IMR-90 (cell line): ENCODE measurements around the gene ARHGAP15. TPM values are rescaled to one million over a fixed set of nuclear protein-coding genes. Genes with fewer than 3 reads are reported as not detected.
A peak's percentile ranks its signal among the peaks of the same experiment; 100 is the strongest.

Experiments
- ATAC-seq: fragments of 200-7000 bp; cut with Tn5 transposase; 2 replicates; pipeline ENCODE4 v1.9.1; 2020; ENCODE audit warnings: low read depth, mild to moderate bottlenecking, moderate library complexity
- BruUV-seq: library from RNA; stranded (reverse); fragments of 400-500 nt; replicated peaks from 2 replicates; lab custom pipeline; 2021; lab: Mats Ljungman, UMichigan
- CTCF ChIA-PET: fragments of 300-600 bp; formaldehyde crosslinking; extraction: SDS; loops from one replicate; lab custom pipeline; 2021; ENCODE audit warnings: antibody characterized with exemption; lab: Yijun Ruan, JAX
- POLR2A ChIA-PET: fragments of 300-600 bp; sonication (Branson Sonifier 250); formaldehyde crosslinking; loops from one replicate; lab custom pipeline; 2022; ENCODE audit warnings: antibody characterized with exemption; ENCODE audit not compliant: unreplicated experiment; lab: Charles Lee
- DNase-seq: peaks from one replicate; pipeline ENCODE4 v3.0.0; 2013
- H2AFZ ChIP-seq: replicated peaks from 2 replicates; pipeline ENCODE3; 2013; ENCODE audit warnings: low read length, mild to moderate bottlenecking; ENCODE audit not compliant: poor library complexity
- H2AK5ac ChIP-seq: 2 replicates; pipeline ENCODE4 v1.6.1; 2013; ENCODE audit warnings: low read depth, low read length, inconsistent platforms
- H2AK9ac ChIP-seq: replicated peaks from 2 replicates; pipeline ENCODE3; 2013; ENCODE audit warnings: mild to moderate bottlenecking, low read depth, low read length, moderate library complexity; ENCODE audit not compliant: poor library complexity
- H2BK120ac ChIP-seq: 2 replicates; pipeline ENCODE4 v1.6.1; 2013; ENCODE audit warnings: low read depth, low read length, inconsistent platforms
- H2BK15ac ChIP-seq: 3 replicates; pipeline ENCODE4 v1.6.1; 2013; ENCODE audit warnings: low read depth, low read length, inconsistent platforms
- H2BK20ac ChIP-seq: 2 replicates; pipeline ENCODE4 v1.6.1; 2013; ENCODE audit warnings: low read depth, mild to moderate bottlenecking, inconsistent platforms, low read length, moderate library complexity
- H2BK5ac ChIP-seq: 2 replicates; pipeline ENCODE4 v1.6.1; 2013; ENCODE audit warnings: mild to moderate bottlenecking, low read depth, low read length, inconsistent platforms; ENCODE audit not compliant: poor library complexity, severe bottlenecking
- H3K14ac ChIP-seq: replicated peaks from 2 replicates; pipeline ENCODE4 v1.6.1; 2013; ENCODE audit warnings: low read depth, low read length, inconsistent platforms
- H3K18ac ChIP-seq: 2 replicates; pipeline ENCODE4 v1.6.1; 2013; ENCODE audit warnings: low read depth, low read length, control low read depth
- H3K23ac ChIP-seq: 2 replicates; pipeline ENCODE4 v1.6.1; 2013; ENCODE audit warnings: low read depth, low read length, inconsistent platforms
- H3K27ac ChIP-seq: 2 replicates; pipeline ENCODE4 v1.5.1; 2013; ENCODE audit warnings: mild to moderate bottlenecking, control low read depth, low read length; ENCODE audit not compliant: insufficient read depth
- H3K27me3 ChIP-seq: 2 replicates; pipeline ENCODE4 v1.6.1; 2013; ENCODE audit warnings: low read length; ENCODE audit not compliant: control insufficient read depth, insufficient read depth
- H3K36me3 ChIP-seq: 2 replicates; pipeline ENCODE4 v1.6.1; 2013; ENCODE audit warnings: low read length, mixed read lengths; ENCODE audit not compliant: control insufficient read depth, insufficient read depth
- H3K4ac ChIP-seq: 2 replicates; pipeline ENCODE4 v1.6.1; 2013; ENCODE audit warnings: low read depth, low read length, inconsistent platforms
- H3K4me1 ChIP-seq: 2 replicates; pipeline ENCODE4 v1.6.1; 2013; ENCODE audit warnings: low read length, mixed read lengths; ENCODE audit not compliant: control insufficient read depth, insufficient read depth
- H3K4me2 ChIP-seq: 2 replicates; pipeline ENCODE4 v1.6.1; 2013; ENCODE audit warnings: low read depth, mild to moderate bottlenecking, control low read depth, low read length, moderate library complexity
- H3K4me3 ChIP-seq: 2 replicates; pipeline ENCODE4 v1.5.1; 2013; ENCODE audit warnings: low read depth, mild to moderate bottlenecking, control low read depth, low read length, moderate library complexity; ENCODE audit not compliant: insufficient read depth
- H3K56ac ChIP-seq: 2 replicates; pipeline ENCODE4 v1.6.1; 2013; ENCODE audit warnings: low read length, inconsistent platforms; ENCODE audit not compliant: insufficient read depth; ENCODE audit errors: extremely low read depth
- H3K79me1 ChIP-seq, 2 experiments: 2 replicates each; pipeline ENCODE4 v1.6.1; 2013; ENCODE audit warnings: low read length in 2 of 2, inconsistent platforms in 1 of 2, low read depth in 1 of 2
- H3K9ac ChIP-seq: 2 replicates; pipeline ENCODE4 v1.6.1; 2013; ENCODE audit warnings: low read depth, low read length, control low read depth
- H3K9me1 ChIP-seq: 2 replicates; pipeline ENCODE4 v1.6.1; 2013; ENCODE audit warnings: low read length, inconsistent platforms; ENCODE audit not compliant: insufficient read depth
- H3K9me3 ChIP-seq: 2 replicates; pipeline ENCODE4 v1.6.1; 2013; ENCODE audit warnings: low read length; ENCODE audit not compliant: control insufficient read depth, insufficient read depth
- H4K20me1 ChIP-seq: 2 replicates; pipeline ENCODE4 v1.6.1; 2013; ENCODE audit warnings: low read length, inconsistent platforms; ENCODE audit not compliant: insufficient read depth
- H4K5ac ChIP-seq: 2 replicates; pipeline ENCODE4 v1.6.1; 2013; ENCODE audit warnings: mild to moderate bottlenecking, low read depth, low read length, control low read depth
- H4K8ac ChIP-seq, 2 experiments: 2 replicates each; pipeline ENCODE4 v1.6.1; 2013; ENCODE audit warnings: low read depth in 2 of 2, low read length in 2 of 2, control low read depth in 1 of 2, inconsistent platforms in 1 of 2
- H4K91ac ChIP-seq: 2 replicates; pipeline ENCODE4 v1.6.1; 2013; ENCODE audit warnings: low read depth, low read length, inconsistent platforms; ENCODE audit not compliant: insufficient read depth
- BHLHE40 ChIP-seq: fragments of 150-350 bp; IDR thresholded peaks from 2 replicates; pipeline ENCODE4 v1.6.1; 2016; ENCODE audit warnings: mild to moderate bottlenecking, low read depth, low read length
- CTCF ChIP-seq: conservative IDR thresholded peaks from 2 replicates; pipeline ENCODE4 v1.5.1; 2012; ENCODE audit warnings: mild to moderate bottlenecking, low read depth, low read length, improper control_type of control experiment
- FOS ChIP-seq: fragments of 150-350 bp; IDR thresholded peaks from 2 replicates; pipeline ENCODE4 v1.6.1; 2016; ENCODE audit warnings: low read depth, low read length
- POLR2A ChIP-seq: IDR thresholded peaks from 2 replicates; pipeline ENCODE4 v1.6.1; 2012; ENCODE audit warnings: mild to moderate bottlenecking, low read depth, low read length
- RAD21 ChIP-seq: IDR thresholded peaks from 2 replicates; pipeline ENCODE4 v1.6.1; 2012; ENCODE audit warnings: low read length, improper control_type of control experiment
- RFX5 ChIP-seq: IDR thresholded peaks from 2 replicates; pipeline ENCODE4 v1.8.0; 2012; ENCODE audit warnings: low read depth, mild to moderate bottlenecking, low read length, moderate library complexity
- WGBS, 2 experiments: methylation state at CpG; one replicate each; pipeline versions ENCODE4 v1.1.5 to v1.1.7; 2013; ENCODE audit warnings: missing lambda C conversion rate in 2 of 2; ENCODE audit not compliant: insufficient read length in 1 of 2; ENCODE audit errors: extremely low coverage in 2 of 2; 5-methylcytosine and 5-hydroxymethylcytosine counted together
- dilution Hi-C: fragments of 300-500 bp; cut with HindIII; formaldehyde crosslinking; loops from one replicate; pipeline ENCODE4 v1.14.3; 2018; ENCODE audit warnings: low sequenced_read_pairs; ENCODE audit not compliant: unreplicated experiment
- in situ Hi-C: fragments of 300-500 bp; cut with MboI; formaldehyde crosslinking; loops from 3 replicates; pipeline ENCODE4 v1.14.3; 2019; ENCODE audit warnings: low sequenced_read_pairs, inconsistent platforms, mixed read lengths
- intact Hi-C: fragments of 100-400 bp; cut with micrococcal nuclease; formaldehyde crosslinking; loops from 2 replicates; pipeline ENCODE4 v1.10.0; 2022
- polyA plus RNA-seq, 3 experiments: library from polyadenylated mRNA; depleted of rRNA; stranded (reverse); fragments of >200 nt; gene quantifications; 2 replicates each; pipeline ENCODE4 v1.2.3, GENCODE V29; 2012; ENCODE audit warnings: low replicate concordance in 1 of 3
- total RNA-seq: library from RNA; depleted of rRNA; stranded (reverse); fragments of >200 nt; gene quantifications from 2 replicates; pipeline ENCODE4 v1.2.3, GENCODE V29; 2012

ARHGAP15 gene
- total and polyA plus RNA-seq, 2 of the 4 experiments (the other 2 are of a cell fraction), result not detected

- Histone ChIP-seq H4K8ac (no peak overlapping the region), H3K9ac (no peak overlapping the region), H2BK15ac (no peak overlapping the region), H3K4ac (no peak overlapping the region), H4K91ac (no peak overlapping the region), H3K9me1 (no peaks in the 10 kb centered on the region), H3K4me1 (no peaks in the 10 kb centered on the region), H3K9me3 (0 out of 2 replicates have a peak, but pooled peaks cover 2% of the 10 kb centered on the region), H3K18ac (no peak overlapping the region), H3K4me3 (no peak overlapping the region), H4K20me1 (no peaks in the 10 kb centered on the region), H2AK5ac (no peak overlapping the region), H2BK5ac (no peak overlapping the region), H3K27ac (no peak overlapping the region), H2BK120ac (no peak overlapping the region), H4K5ac (no peak overlapping the region), H3K4me2 (no peak overlapping the region), H2AFZ (no peak overlapping the region), H3K27me3 (no peaks in the 10 kb centered on the region), H3K79me1 (no peaks in the 10 kb centered on the region), H3K56ac (no peak overlapping the region), H3K14ac (no peak overlapping the region), H2AK9ac (no peak overlapping the region), H3K36me3 (no peaks in the 10 kb centered on the region), H3K23ac (no peak overlapping the region), H2BK20ac (no peak overlapping the region)
- dilution Hi-C loops, result no loop called here
- BruUV-seq, result no TSS peak
- in situ Hi-C loops, result no loop called here
- intact Hi-C loops, result no loop called here
- TF ChIP-seq POLR2A, result no peak
- no peak for TF ChIP-seq RFX5
- 0 out of 2 replicates have a peak, but pooled peaks have one; percentile 8 for TF ChIP-seq RAD21
- no peak for TF ChIP-seq FOS
- 0 out of 2 replicates have a peak, but pooled peaks have one; percentile 11 for TF ChIP-seq CTCF
- no peak for TF ChIP-seq BHLHE40
- CTCF ChIA-PET, result interaction anchor here (0.6 kb wide), 1 partner anchor 9 kb away, joined by 3 read pairs; no protein-coding TSS in a partner anchor
- DNase-seq (no peak), ATAC-seq (no peak)
- POLR2A ChIA-PET, result no interaction called here
- WGBS, 2 experiments, result 100% methylated on average over 1 of the region's 6 CpGs; no CpG with 5 or more reads in 1 of the 2 experiments
Observed at GRCh38 chr2:143623231-143623908, 494.2 kb downstream of the ARHGAP15 start.
